IPS-18a (cell line): ENCODE data around the gene FSIP1.
A peak's percentile ranks its signal among the peaks of the same experiment; 100 is the strongest.

ENCODE experiments used
- H3K27ac ChIP-seq: one replicate; pipeline ENCODE4 v1.5.1; 2013; ENCODE audit warnings: low read length
- H3K27me3 ChIP-seq: one replicate; pipeline ENCODE4 v1.6.1; 2013; ENCODE audit warnings: mild to moderate bottlenecking, low read length; ENCODE audit not compliant: control insufficient read depth, insufficient read depth
- H3K36me3 ChIP-seq: one replicate; pipeline ENCODE4 v1.6.1; 2013; ENCODE audit warnings: low read depth, low read length; ENCODE audit not compliant: control insufficient read depth
- H3K4me1 ChIP-seq: one replicate; pipeline ENCODE4 v1.6.1; 2013; ENCODE audit warnings: low read depth, low read length; ENCODE audit not compliant: control insufficient read depth
- H3K4me3 ChIP-seq: one replicate; pipeline ENCODE4 v1.5.1; 2013; ENCODE audit warnings: low read length
- H3K9ac ChIP-seq: one replicate; pipeline ENCODE4 v1.6.1; 2013; ENCODE audit warnings: mild to moderate bottlenecking, low read length, moderate library complexity
- H3K9me3 ChIP-seq: one replicate; pipeline ENCODE4 v1.6.1; 2013; ENCODE audit warnings: low read depth, low read length; ENCODE audit not compliant: control insufficient read depth

The FSIP1 gene

GRCh38 chr15:39582286-39582976 is 200.2 kb downstream of the FSIP1 start:
- Histone ChIP-seq H3K27ac (no peak overlapping the region), H3K9me3 (no peaks in the 10 kb centered on the region), H3K27me3 (peaks cover 10% of the 10 kb centered on the region), H3K9ac (no peak overlapping the region), H3K4me3 (peak overlapping the region; percentile 72), H3K4me1 (peaks cover 30% of the 10 kb centered on the region), H3K36me3 (peaks cover 49% of the 10 kb centered on the region)

GRCh38 chr15:39581793-39582285 is 200.8 kb downstream of the FSIP1 start:
- Histone ChIP-seq H3K9ac (peak overlapping the region; percentile 62), H3K4me1 (peaks cover 30% of the 10 kb centered on the region), H3K9me3 (no peaks in the 10 kb centered on the region), H3K27me3 (peaks cover 10% of the 10 kb centered on the region), H3K4me3 (peak overlapping the region; percentile 72), H3K36me3 (peaks cover 43% of the 10 kb centered on the region), H3K27ac (no peak overlapping the region)

DNA sequence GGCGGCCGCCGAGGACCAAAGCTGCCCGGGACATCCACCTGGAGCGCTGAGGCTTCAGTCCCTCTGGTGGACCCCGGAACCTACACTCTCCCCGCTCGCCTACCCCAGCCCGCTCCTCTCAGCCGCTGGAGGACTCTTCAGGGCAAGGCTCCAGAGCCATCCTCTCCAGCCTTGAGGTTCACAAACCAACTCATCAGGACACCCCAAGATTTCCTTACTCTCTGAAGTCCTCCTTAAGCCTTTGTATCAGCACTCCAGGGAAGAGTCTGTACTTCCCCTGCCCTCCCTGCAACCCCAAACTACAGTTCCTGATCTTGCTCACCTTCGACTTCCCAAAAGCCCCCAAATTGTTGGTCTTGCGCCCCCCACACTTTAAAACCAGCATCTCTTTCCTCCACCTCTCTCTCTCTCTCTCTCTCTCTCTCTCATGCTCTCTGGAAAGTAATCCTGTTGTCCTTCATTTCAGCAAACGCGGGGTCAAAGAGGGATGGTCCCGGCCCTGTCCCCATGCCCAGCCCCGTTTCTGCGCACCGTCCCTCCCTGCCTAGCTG is 201.3 kb downstream of the FSIP1 start:
- peak overlapping the region; percentile 62 for H3K9ac ChIP-seq
- peaks cover 38% of the 10 kb centered on the region for H3K36me3 ChIP-seq
- H3K27me3 ChIP-seq: peaks cover 10% of the 10 kb centered on the region
- H3K4me1 ChIP-seq: peaks cover 30% of the 10 kb centered on the region
- H3K9me3 ChIP-seq: no peaks in the 10 kb centered on the region
- H3K27ac ChIP-seq: no peak overlapping the region
- peak overlapping the region; percentile 72 for H3K4me3 ChIP-seq

DNA sequence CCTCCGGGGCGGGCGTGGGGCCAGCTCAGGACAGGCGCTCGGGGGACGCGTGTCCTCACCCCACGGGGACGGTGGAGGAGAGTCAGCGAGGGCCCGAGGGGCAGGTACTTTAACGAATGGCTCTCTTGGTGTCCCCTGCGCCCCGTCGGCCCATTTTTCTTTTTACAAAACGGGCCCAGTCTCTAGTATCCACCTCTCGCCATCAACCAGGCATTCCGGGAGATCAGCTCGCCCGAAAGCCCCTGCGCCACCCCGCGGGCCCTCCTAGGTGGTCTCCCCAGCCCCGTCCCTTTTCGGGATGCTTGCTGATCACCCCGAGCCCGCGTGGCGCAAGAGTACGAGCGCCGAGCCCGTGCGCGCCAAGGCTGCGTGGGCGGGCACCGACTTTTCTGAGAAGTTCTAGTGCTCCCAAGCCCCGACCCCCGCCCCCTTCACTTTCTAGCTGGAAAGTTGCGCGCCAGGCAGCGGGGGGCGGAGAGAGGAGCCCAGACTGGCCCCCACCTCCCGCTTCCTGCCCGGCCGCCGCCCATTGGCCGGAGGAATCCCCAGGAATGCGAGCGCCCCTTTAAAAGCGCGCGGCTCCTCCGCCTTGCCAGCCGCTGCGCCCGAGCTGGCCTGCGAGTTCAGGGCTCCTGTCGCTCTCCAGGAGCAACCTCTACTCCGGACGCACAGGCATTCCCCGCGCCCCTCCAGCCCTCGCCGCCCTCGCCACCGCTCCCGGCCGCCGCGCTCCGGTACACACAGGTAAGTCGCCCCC is 202.0 kb downstream of the FSIP1 start, which contains the start of gene THBS1:
Gene THBS1 (plus strand): TSS at position 595 of the 757 bp plus-strand sequence. CDS start 779 bp downstream, outside the sequence.
- peaks cover 30% of the 10 kb centered on the region for H3K4me1 ChIP-seq
- H3K9ac ChIP-seq: peak within 1 kb of the TSS; percentile 75
- H3K27me3 ChIP-seq: peaks cover 10% of the 10 kb centered on the region
- H3K27ac ChIP-seq: peak within 1 kb of the TSS; percentile 85
- peaks cover 32% of the 10 kb centered on the region for H3K36me3 ChIP-seq
- peak within 1 kb of the TSS; percentile 72 for H3K4me3 ChIP-seq
- no peaks in the 10 kb centered on the region for H3K9me3 ChIP-seq

GRCh38 chr15:39580117-39580484 is 202.5 kb downstream of the FSIP1 start:
- Histone ChIP-seq H3K4me3 (peak overlapping the region; percentile 72), H3K27ac (peak overlapping the region; percentile 85), H3K36me3 (peaks cover 26% of the 10 kb centered on the region), H3K9ac (peak overlapping the region; percentile 75), H3K27me3 (peaks cover 10% of the 10 kb centered on the region), H3K4me1 (peaks cover 30% of the 10 kb centered on the region), H3K9me3 (no peaks in the 10 kb centered on the region)

GRCh38 chr15:39579487-39580116 is 203.0 kb downstream of the FSIP1 start:
- Histone ChIP-seq H3K9ac (peak overlapping the region; percentile 75), H3K27me3 (peaks cover 10% of the 10 kb centered on the region), H3K36me3 (peaks cover 21% of the 10 kb centered on the region), H3K9me3 (no peaks in the 10 kb centered on the region), H3K4me1 (peaks cover 30% of the 10 kb centered on the region), H3K27ac (peak overlapping the region; percentile 85), H3K4me3 (peak overlapping the region; percentile 72)

- peaks cover 15% of the 10 kb centered on the region for H3K36me3 ChIP-seq
- H3K9me3 ChIP-seq: no peaks in the 10 kb centered on the region
- H3K27ac ChIP-seq: peak overlapping the region; percentile 28
- peaks cover 10% of the 10 kb centered on the region for H3K27me3 ChIP-seq
- peaks cover 30% of the 10 kb centered on the region for H3K4me1 ChIP-seq
- H3K4me3 ChIP-seq: peak overlapping the region; percentile 72
- H3K9ac ChIP-seq: peak overlapping the region; percentile 75
Measured at GRCh38 chr15:39578851-39579486, 203.7 kb downstream of the FSIP1 start.

DNA sequence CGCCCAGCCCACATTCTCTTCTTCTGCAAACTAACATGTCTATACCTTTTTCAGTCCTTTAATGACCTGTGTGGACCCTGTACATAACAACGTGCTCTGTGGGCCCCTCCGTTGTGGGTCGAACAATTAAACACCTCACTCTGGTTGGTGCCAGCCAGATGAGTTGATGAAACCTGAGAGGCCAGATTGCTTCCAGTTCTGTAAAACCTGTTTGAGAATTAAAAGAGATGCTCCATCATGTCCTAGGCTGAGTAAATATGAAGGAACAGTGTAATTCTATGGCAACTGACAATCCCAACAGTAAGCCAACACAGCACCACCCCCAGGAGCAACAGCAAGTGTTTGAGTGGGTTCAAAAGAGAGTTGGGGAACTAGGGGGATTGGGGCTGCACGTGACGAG is 207.5 kb downstream of the FSIP1 start:
- Histone ChIP-seq H3K36me3 (no peaks in the 10 kb centered on the region), H3K9me3 (no peaks in the 10 kb centered on the region), H3K27me3 (peaks cover 10% of the 10 kb centered on the region), H3K4me1 (peaks cover 12% of the 10 kb centered on the region), H3K4me3 (no peak overlapping the region), H3K9ac (no peak overlapping the region), H3K27ac (no peak overlapping the region)

- no peak overlapping the region for H3K4me3 ChIP-seq
- H3K36me3 ChIP-seq: no peaks in the 10 kb centered on the region
- peaks cover 11% of the 10 kb centered on the region for H3K4me1 ChIP-seq
- peaks cover 10% of the 10 kb centered on the region for H3K27me3 ChIP-seq
- no peak overlapping the region for H3K9ac ChIP-seq
- no peak overlapping the region for H3K27ac ChIP-seq
- H3K9me3 ChIP-seq: no peaks in the 10 kb centered on the region
Measured at GRCh38 chr15:39574427-39574826, 208.2 kb downstream of the FSIP1 start.

- H3K9me3 ChIP-seq: no peaks in the 10 kb centered on the region
- no peak overlapping the region for H3K9ac ChIP-seq
- H3K27ac ChIP-seq: no peak overlapping the region
- peaks cover 6% of the 10 kb centered on the region for H3K27me3 ChIP-seq
- no peak overlapping the region for H3K4me3 ChIP-seq
- no peaks in the 10 kb centered on the region for H3K36me3 ChIP-seq
- peaks cover 5% of the 10 kb centered on the region for H3K4me1 ChIP-seq
Measured at GRCh38 chr15:39573844-39574243, 208.8 kb downstream of the FSIP1 start.

DNA sequence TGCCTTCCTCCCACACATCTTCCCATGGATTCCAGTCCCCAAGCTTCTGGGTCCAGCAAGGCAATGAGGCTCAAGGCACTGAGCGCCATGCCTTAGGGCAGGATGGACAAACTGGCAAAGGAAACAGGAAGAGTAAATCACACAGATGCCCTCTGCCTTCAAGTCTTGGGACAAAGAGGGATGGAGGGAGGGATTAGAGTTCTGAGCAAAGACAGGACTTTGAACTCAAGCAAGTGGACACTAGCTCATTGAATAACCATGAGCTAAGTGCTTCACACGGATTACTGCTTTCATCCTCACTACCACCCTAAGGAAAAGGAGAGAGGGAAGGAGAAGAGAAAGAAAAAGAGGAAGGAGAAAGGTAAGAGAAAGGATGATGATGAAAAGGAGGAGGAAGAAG is 209.4 kb downstream of the FSIP1 start:
- H3K36me3 ChIP-seq: no peaks in the 10 kb centered on the region
- H3K27me3 ChIP-seq: peaks cover under 1% of the 10 kb centered on the region
- no peak overlapping the region for H3K27ac ChIP-seq
- H3K4me3 ChIP-seq: no peak overlapping the region
- no peaks in the 10 kb centered on the region for H3K9me3 ChIP-seq
- H3K9ac ChIP-seq: no peak overlapping the region
- H3K4me1 ChIP-seq: no peaks in the 10 kb centered on the region
